Thyroid gland (tissue), 4 donors: ENCODE results near the gene SHTN1. TPM values are rescaled to one million over a fixed set of nuclear protein-coding genes. Genes with fewer than 3 reads are reported as not detected.

Experiments used
- DNase-seq, 2 donors: peaks; one replicate each; pipeline ENCODE4 v3.0.0-alpha.2; 2019
- H3K27ac ChIP-seq, 3 donors: fragments of 200-600 bp; sonication (generic); 1 replicate in 2 of 3; 2 replicates in 1 of 3; pipeline ENCODE4 v1.5.1; 2016 to 2019; ENCODE audit warnings: mild to moderate bottlenecking in 1 of 3, moderate library complexity in 1 of 3
- H3K27me3 ChIP-seq: fragments of 200-600 bp; sonication (generic); one replicate; pipeline ENCODE4 v1.5.1; 2019
- H3K36me3 ChIP-seq, 2 donors: fragments of 200-600 bp; sonication (generic); one replicate each; pipeline ENCODE4 v1.5.1; 2016 to 2019
- H3K4me1 ChIP-seq, 2 donors: fragments of 200-600 bp; sonication (generic); one replicate each; pipeline ENCODE4 v1.5.1; 2017 to 2019
- H3K4me3 ChIP-seq, 3 donors: fragments of 200-600 bp; sonication (generic); replicated peaks in 1 of 3; 1 replicate in 2 of 3; 2 replicates in 1 of 3; pipeline ENCODE4 v1.5.1; 2016; ENCODE audit warnings: mild to moderate bottlenecking in 1 of 3
- H3K9me3 ChIP-seq: fragments of 200-600 bp; sonication (generic); one replicate; pipeline ENCODE4 v1.5.1; 2017
- POLR2A ChIP-seq, 2 donors: fragments of 450-650 bp; IDR thresholded peaks; one replicate each; pipeline ENCODE4 v1.6.1; 2017; ENCODE audit warnings: antibody characterized with exemption in 2 of 2, mild to moderate bottlenecking in 2 of 2, moderate library complexity in 1 of 2
- WGBS, 2 donors: methylation state at CpG; one replicate each; pipeline ENCODE4 v1.1.5; 2017; 5-methylcytosine and 5-hydroxymethylcytosine counted together
- intact Hi-C: fragments of 100-400 bp; cut with DNase I; formaldehyde crosslinking; loops from one replicate; pipeline ENCODE4 v1.15.1; 2023
- total RNA-seq, 4 donors: library from RNA; depleted of rRNA; stranded (reverse); fragments of >200 nt; gene quantifications; one replicate each; pipeline ENCODE4 v1.2.3, GENCODE V29; 2016
- TF ChIP-seq, protein P1 (sequence below), 6 experiments: fragments of 200-600 bp in 3 of 6; fragments of 450-650 bp in 3 of 6; sonication (generic) in 3 of 6; IDR thresholded peaks; one replicate each; pipeline ENCODE4 v1.5.1; 2016 to 2019; ENCODE audit warnings: antibody characterized with exemption in 6 of 6, mild to moderate bottlenecking in 2 of 6, inconsistent platforms in 1 of 6, moderate library complexity in 1 of 6

SHTN1 gene
- total RNA-seq, 4 donors from 2014 or later: 31.6 to 103 (median 37.7) TPM

DNA sequence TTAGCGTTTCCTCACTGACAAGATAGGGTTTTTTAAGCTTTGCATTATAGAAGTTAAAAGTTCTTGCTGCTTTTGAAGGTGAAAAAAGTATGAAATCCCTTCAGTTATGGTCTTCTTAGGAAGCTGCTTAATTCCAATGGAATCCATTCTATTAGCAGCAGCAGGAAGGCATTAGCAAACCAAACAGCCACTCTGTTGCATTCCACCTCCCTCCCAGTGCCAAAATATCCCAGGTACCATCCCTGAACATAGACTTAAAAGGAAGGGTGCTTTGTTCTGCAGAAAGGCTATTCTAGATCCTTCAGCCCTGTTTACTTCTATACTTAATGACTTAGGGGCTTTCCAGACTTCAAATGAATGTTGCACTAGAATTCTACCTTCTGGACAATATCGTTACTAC is 131.9 kb downstream of the SHTN1 start:
- Histone ChIP-seq H3K36me3 (no peaks in the 10 kb centered on the region), H3K9me3 (no peaks in the 10 kb centered on the region), H3K27me3 (no peaks in the 10 kb centered on the region), H3K4me1 (no peaks in the 10 kb centered on the region), H3K27ac (no peak overlapping the region), H3K4me3 (no peak overlapping the region)
- TF ChIP-seq, protein P1, sequence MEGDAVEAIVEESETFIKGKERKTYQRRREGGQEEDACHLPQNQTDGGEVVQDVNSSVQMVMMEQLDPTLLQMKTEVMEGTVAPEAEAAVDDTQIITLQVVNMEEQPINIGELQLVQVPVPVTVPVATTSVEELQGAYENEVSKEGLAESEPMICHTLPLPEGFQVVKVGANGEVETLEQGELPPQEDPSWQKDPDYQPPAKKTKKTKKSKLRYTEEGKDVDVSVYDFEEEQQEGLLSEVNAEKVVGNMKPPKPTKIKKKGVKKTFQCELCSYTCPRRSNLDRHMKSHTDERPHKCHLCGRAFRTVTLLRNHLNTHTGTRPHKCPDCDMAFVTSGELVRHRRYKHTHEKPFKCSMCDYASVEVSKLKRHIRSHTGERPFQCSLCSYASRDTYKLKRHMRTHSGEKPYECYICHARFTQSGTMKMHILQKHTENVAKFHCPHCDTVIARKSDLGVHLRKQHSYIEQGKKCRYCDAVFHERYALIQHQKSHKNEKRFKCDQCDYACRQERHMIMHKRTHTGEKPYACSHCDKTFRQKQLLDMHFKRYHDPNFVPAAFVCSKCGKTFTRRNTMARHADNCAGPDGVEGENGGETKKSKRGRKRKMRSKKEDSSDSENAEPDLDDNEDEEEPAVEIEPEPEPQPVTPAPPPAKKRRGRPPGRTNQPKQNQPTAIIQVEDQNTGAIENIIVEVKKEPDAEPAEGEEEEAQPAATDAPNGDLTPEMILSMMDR (IDR thresholded peaks at IDR 0.05): no peak
- TF ChIP-seq POLR2A (IDR thresholded peaks at IDR 0.05): no peak
- intact Hi-C loops: no loop called here
- 42 to 54% methylated on average over 2 of the region's 2 CpGs for WGBS, 2 donors
- DNase-seq: no peak

DNA sequence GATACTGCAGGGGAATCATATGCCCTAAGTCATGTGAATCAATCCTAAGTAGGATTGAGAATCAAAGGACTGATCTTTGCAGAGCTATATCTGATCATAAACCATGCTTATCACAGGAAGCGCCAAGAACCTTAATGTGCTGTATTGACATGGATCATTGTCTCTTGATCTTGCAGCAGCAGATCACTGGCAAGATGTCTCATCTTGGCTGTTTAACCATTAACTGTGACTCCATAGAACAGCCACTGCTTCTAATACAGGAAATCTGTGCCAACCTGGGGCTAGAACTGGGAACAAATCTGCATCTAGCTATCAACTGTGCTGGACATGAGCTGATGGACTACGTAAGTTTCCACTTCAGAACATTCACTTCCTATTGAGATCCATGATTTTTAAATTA is 134.0 kb downstream of the SHTN1 start:
- TF ChIP-seq POLR2A (IDR thresholded peaks at IDR 0.05): no peak
- TF ChIP-seq, protein P1 (IDR thresholded peaks at IDR 0.05): no peak
- no peak overlapping the region for H3K4me3 ChIP-seq
- no peak overlapping the region for H3K27ac ChIP-seq
- WGBS, 2 donors: 92 to 95% methylated on average over 2 of the region's 2 CpGs
- H3K36me3 ChIP-seq: no peaks in the 10 kb centered on the region
- H3K27me3 ChIP-seq: no peaks in the 10 kb centered on the region
- H3K4me1 ChIP-seq: no peaks in the 10 kb centered on the region
- intact Hi-C loops: no loop called here
- H3K9me3 ChIP-seq: no peaks in the 10 kb centered on the region
- DNase-seq: no peak

DNA sequence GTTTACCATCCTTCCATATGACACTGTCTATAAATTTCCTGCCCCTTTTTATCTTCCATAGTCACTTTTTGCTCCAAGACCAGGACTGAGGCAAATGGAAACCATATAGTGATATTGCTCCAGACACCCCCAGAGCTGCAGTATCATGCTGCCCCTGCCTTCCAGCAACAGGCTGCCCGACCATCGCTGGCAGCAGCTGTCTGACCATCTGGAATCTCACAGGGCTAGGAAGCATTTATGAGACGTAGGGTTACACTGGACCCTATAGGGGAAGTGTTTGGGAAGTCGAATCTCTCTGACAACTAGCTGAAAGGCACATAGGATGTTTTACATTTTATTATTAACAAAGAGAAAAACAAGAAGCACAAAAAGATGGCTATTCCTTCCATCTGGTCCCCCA is 136.3 kb downstream of the SHTN1 start:
- intact Hi-C loops: no loop called here
- H3K36me3 ChIP-seq: no peaks in the 10 kb centered on the region
- no peaks in the 10 kb centered on the region for H3K9me3 ChIP-seq
- H3K27ac ChIP-seq: no peak overlapping the region
- 66 to 75% methylated on average over 4 of the region's 4 CpGs for WGBS, 2 donors
- TF ChIP-seq POLR2A (IDR thresholded peaks at IDR 0.05): no peak
- TF ChIP-seq, protein P1 (IDR thresholded peaks at IDR 0.05): no peak
- no peaks in the 10 kb centered on the region for H3K27me3 ChIP-seq
- no peak for DNase-seq
- H3K4me3 ChIP-seq: no peak overlapping the region
- H3K4me1 ChIP-seq: no peaks in the 10 kb centered on the region

DNA sequence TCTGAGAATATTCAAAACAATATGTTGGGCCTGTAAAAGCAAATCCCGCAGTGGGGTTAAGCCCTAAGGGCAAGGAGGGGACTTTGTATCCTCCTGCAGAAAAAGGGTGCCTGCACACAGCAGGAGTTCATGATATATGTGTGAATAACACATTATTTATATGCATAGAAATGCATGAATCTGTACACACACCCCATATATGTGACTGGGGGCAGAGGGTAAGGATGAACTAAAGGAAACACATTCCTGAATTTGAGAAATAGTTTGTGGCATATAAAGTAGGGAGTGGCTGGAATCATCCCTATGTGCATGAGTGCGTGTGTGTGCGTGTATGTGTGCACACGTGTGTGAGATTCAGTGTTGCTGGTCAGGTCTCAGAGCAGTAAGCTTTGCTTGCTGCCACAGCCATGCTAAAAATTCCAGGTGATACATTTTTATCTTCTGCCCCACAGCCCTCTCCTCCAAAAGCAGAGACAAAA is 136.8 kb downstream of the SHTN1 start:
- H3K27ac ChIP-seq: no peak overlapping the region
- H3K4me1 ChIP-seq: no peaks in the 10 kb centered on the region
- DNase-seq: no peak
- H3K36me3 ChIP-seq: no peaks in the 10 kb centered on the region
- TF ChIP-seq, protein P1 (IDR thresholded peaks at IDR 0.05): no peak
- no peak for TF ChIP-seq POLR2A (IDR thresholded peaks at IDR 0.05)
- no peaks in the 10 kb centered on the region for H3K9me3 ChIP-seq
- no peaks in the 10 kb centered on the region for H3K27me3 ChIP-seq
- WGBS, 2 donors: 62 to 69% methylated on average over 4 of the region's 4 CpGs
- H3K4me3 ChIP-seq: no peak overlapping the region
- intact Hi-C loops: no loop called here

DNA sequence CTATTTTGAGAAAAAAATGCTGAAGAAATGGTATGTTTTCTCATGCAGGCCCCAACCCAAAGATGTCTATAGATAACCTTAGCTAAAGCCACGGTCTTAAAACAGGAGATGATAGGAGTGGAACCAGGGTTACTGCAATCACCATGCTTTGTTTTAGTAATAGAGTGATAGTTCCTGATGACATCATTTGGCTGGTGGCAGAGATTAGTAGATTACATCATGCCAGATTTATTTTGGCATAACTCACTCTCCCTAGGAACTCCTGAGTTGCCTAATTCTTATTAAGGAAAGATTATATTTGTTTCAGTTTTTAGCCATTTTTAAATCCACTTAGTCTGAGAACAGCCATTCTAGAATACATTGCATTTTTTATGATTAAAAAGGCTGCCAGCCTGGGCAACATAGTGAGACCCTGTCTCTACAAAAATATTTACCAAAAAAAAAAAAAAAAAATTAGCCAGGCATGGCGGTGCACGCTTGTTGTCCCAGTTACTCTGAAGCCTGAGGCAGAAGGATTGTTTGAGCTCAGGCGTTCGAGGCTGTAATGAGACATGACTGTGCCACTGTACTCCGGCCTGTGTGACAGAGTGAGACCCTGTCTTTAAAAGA is 137.9 kb downstream of the SHTN1 start:
- no peaks in the 10 kb centered on the region for H3K27me3 ChIP-seq
- TF ChIP-seq POLR2A (IDR thresholded peaks at IDR 0.05): no peak
- DNase-seq: no peak
- 89 to 93% methylated on average over 6 of the region's 6 CpGs for WGBS, 2 donors
- no peaks in the 10 kb centered on the region for H3K36me3 ChIP-seq
- intact Hi-C loops: no loop called here
- H3K4me3 ChIP-seq: no peak overlapping the region
- no peaks in the 10 kb centered on the region for H3K4me1 ChIP-seq
- no peaks in the 10 kb centered on the region for H3K9me3 ChIP-seq
- no peak overlapping the region for H3K27ac ChIP-seq
